ENCODE data around the gene FUCA2. TPM values are rescaled to one million over a fixed set of nuclear protein-coding genes. Genes with fewer than 3 reads are reported as not detected.

FUCA2 gene
- total RNA-seq, 1 donor from 2014 or later, result 71.0 TPM

- Histone ChIP-seq H3K27me3 (ENCODE audit: control insufficient read depth, insufficient read depth, low read length) (no peaks in the 10 kb centered on the region), H3K36me3 (ENCODE audit: control insufficient read depth, insufficient read depth, low read length) (peaks cover 1% of the 10 kb centered on the region), H3K4me3 (ENCODE audit: low read depth, low read length) (no peak overlapping the region)
- no peak for DNase-seq (ENCODE audit: low read depth)
- no peak for TF ChIP-seq CTCF (IDR thresholded peaks at IDR 0.05; ENCODE audit: insufficient read depth, low read length, poor library complexity, severe bottlenecking)
Measured at GRCh38 chr6:143505111-143505510, 6.4 kb downstream of the FUCA2 start.

DNA sequence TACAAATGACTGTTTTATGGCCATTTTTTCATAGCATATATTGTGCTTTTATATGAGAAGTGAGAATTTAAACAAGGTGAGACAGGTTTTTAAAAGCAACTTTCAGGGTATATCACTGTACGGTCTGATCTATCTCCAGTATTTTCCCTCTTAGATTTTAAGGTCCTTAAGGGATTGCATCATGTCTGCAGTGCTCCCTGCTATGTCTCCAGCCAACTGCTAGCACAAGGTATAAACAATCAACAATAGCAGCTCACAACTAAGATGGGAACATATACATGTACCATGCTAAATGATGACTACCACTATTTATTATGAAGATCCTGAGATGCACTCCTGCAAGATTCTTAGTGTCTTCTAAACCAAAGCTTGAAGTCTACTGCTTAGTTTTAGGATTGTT lies 7.2 kb downstream of the FUCA2 start:
- TF ChIP-seq CTCF (IDR thresholded peaks at IDR 0.05; ENCODE audit: insufficient read depth, low read length, poor library complexity, severe bottlenecking), result no peak
- Histone ChIP-seq H3K4me3 (ENCODE audit: low read depth, low read length) (no peak overlapping the region), H3K27me3 (ENCODE audit: control insufficient read depth, insufficient read depth, low read length) (no peaks in the 10 kb centered on the region), H3K36me3 (ENCODE audit: control insufficient read depth, insufficient read depth, low read length) (peaks cover 1% of the 10 kb centered on the region)
- no peak for DNase-seq (ENCODE audit: low read depth)

DNA sequence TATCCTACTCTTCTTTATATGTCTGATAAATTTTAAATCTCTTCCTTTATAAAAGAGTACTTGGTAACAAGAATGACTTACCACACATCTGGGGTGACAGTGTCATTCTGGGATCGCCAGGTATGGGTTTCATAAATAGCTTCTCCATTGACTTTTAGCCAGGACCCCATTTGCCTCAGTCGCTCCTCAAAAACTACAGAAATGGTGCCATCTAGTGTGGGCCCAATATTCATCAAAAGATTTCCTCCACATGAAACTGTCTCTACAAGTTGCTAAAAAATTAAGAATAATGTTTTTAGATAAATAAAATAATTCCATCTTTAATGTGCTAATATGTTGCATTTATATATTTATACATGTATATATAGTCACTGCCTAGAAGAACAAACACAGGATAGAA lies 9.7 kb downstream of the FUCA2 start:
- H3K36me3 ChIP-seq (ENCODE audit: control insufficient read depth, insufficient read depth, low read length), result peaks cover 1% of the 10 kb centered on the region
- DNase-seq (ENCODE audit: low read depth), result no peak

DNA sequence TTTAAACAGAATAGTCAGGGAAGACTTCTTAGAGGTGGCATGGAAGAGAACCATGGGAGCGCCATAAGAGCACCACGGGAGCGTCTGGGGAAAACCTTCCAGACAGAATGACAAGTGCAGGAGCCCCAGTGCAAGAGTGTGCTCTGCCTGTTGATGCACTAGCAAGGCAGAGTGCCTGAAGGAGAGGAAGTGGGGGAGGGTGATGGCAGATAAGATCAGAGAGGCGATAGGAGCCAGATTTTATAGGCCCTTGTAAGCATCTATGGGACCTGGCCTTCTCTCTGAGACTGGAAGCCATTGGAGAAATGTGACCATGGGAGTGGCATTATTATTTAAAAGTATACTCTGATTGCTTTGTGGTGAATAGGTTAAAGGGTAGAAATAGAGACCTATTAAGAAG lies 13.1 kb downstream of the FUCA2 start:
- DNase-seq (ENCODE audit: low read depth), result no peak
- Histone ChIP-seq H3K36me3 (ENCODE audit: control insufficient read depth, insufficient read depth, low read length) (peaks cover 1% of the 10 kb centered on the region), H3K27me3 (ENCODE audit: control insufficient read depth, insufficient read depth, low read length) (no peaks in the 10 kb centered on the region), H3K4me3 (ENCODE audit: low read depth, low read length) (no peak overlapping the region)
- no peak for TF ChIP-seq CTCF (IDR thresholded peaks at IDR 0.05; ENCODE audit: insufficient read depth, low read length, poor library complexity, severe bottlenecking)

More for the DNA sequence above, 9.7 kb downstream of the FUCA2 start:
- Histone ChIP-seq H3K27me3 (ENCODE audit: control insufficient read depth, insufficient read depth, low read length) (no peaks in the 10 kb centered on the region), H3K4me3 (ENCODE audit: low read depth, low read length) (no peak overlapping the region)
- peak; percentile 4 for TF ChIP-seq CTCF (IDR thresholded peaks at IDR 0.05; ENCODE audit: insufficient read depth, low read length, poor library complexity, severe bottlenecking)

- H3K4me3 ChIP-seq (ENCODE audit: low read depth, low read length), result no peak overlapping the region
- TF ChIP-seq CTCF (IDR thresholded peaks at IDR 0.05; ENCODE audit: insufficient read depth, low read length, poor library complexity, severe bottlenecking), result no peak
- H3K36me3 ChIP-seq (ENCODE audit: control insufficient read depth, insufficient read depth, low read length), result peaks cover 1% of the 10 kb centered on the region
- H3K27me3 ChIP-seq (ENCODE audit: control insufficient read depth, insufficient read depth, low read length), result no peaks in the 10 kb centered on the region
- no peak for DNase-seq (ENCODE audit: low read depth)
Measured at GRCh38 chr6:143496974-143497373, 14.5 kb downstream of the FUCA2 start.

DNA sequence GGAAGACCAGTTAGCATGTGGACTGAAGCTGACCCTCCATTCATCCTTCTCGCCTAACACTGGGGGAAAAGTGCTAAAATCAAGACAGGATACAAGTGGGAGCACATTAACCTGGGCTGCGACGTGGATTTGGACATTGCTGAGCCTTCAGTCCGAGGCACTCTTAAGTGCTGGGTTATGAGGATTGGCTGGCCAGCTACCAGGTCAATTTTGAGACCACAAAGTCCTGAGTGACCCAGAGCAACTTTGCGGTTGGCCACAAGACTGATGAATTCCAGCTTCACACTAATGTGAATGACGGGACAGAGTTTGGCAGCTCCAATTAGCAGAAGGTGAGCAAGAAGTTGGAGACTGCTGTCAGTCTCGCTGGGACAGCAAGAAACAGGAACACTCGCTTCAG lies 20.7 kb downstream of the FUCA2 start:
- no peak for DNase-seq (ENCODE audit: low read depth)
- Histone ChIP-seq H3K4me3 (ENCODE audit: low read depth, low read length) (no peak overlapping the region), H3K27me3 (ENCODE audit: control insufficient read depth, insufficient read depth, low read length) (no peaks in the 10 kb centered on the region), H3K36me3 (ENCODE audit: control insufficient read depth, insufficient read depth, low read length) (no peaks in the 10 kb centered on the region)
- TF ChIP-seq CTCF (IDR thresholded peaks at IDR 0.05; ENCODE audit: insufficient read depth, low read length, poor library complexity, severe bottlenecking), result no peak

Measured in kidney epithelial cell (primary cell).